Stimulated activated CD4-positive, alpha-beta T cell treated with anti-CD3 and anti-CD28 coated beads, Interleukin-4, amount 100 ng/mL, for 4 hours (primary cell): ENCODE measurements around the gene GLP1R.
A peak's percentile ranks its signal among the peaks of the same experiment; 100 is the strongest.
"Not testable (repeated sequence)": the region's sequence is repeated elsewhere in the genome, so short reads cannot be mapped to it uniquely, and the experiment has no call there.

ENCODE experiments used
- DNase-seq, 2 experiments: peaks; one replicate each; pipeline ENCODE4 v3.0.0-alpha.2; 2020

Gene GLP1R

DNA sequence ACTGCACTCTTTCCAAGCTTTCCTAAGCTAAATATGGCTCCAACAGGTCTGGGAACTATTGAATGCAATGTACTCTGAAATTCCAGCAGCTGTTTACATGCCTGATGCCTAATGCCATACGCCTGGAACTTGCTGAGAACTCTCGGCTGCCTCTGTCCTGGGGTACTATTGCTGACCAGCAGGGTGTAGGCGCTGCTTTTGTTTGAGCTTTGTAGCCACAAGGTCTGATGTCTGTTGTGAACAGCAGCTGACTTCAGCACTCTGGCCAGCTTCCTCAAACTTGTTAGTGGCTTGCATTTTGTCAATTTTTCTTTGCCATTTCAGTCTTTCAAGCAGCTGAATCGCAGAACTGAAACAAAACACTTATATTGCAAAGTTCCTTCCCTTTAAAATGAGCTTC is 39.8 kb downstream of the GLP1R start:
- DNase-seq: no peak

DNA sequence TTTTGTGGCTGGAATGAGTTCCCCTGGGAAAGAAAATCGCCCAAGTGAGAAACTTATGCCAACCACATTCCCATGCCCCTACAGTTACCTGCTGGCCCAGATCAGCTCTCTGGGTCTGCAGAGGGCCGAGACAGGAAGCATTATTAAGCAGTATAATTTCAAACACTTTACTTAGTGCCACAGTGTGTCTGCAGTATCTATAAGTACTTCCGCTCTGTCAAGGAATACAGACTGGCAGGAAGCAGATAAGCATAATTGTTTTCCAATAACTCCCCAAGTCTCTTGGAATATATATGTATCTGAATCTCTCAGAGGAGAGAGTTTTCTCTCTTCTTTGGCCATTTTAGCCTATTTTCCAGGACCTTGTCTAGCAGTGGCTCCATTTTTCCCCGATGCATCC is 41.5 kb downstream of the GLP1R start:
- no peak for DNase-seq

DNA sequence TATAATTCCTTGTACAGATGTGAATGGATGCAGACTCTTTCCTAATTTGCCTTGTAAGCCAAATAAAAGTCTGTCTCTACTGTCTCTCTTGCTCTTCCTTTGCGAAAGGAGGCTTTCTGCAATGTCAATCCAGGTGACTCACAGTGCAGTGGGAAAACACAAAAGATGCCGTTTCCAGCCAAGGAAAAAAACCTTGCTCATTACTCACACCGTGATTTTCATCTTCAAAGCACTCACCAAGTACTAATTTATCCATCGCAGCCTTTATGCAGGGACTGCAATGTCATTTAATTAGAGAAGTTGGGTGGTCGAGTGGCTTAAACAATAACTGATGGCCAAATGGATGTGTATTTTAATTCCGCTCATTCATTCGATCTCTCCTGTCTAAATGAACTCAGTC is 42.6 kb downstream of the GLP1R start:
- no peak for DNase-seq

DNA sequence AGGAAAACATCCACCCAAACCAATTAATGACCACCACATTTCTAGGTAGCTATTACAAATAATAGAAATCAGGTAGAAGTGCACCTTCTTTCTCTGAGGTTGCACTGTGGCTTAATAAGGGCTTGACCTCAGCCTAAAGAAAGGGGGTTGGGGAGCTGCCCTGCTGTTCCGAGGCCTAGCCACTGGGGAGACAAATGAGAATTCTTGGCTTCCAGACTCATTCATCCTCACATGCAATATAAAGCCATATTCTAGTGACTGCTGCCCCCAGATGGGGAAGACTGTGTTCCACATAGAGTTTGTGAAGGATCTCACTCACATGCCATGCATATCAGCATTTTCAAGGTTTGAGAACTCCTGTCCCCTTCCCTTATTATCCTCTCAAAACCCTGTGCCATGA is 43.5 kb downstream of the GLP1R start:
- DNase-seq: no peak

DNA sequence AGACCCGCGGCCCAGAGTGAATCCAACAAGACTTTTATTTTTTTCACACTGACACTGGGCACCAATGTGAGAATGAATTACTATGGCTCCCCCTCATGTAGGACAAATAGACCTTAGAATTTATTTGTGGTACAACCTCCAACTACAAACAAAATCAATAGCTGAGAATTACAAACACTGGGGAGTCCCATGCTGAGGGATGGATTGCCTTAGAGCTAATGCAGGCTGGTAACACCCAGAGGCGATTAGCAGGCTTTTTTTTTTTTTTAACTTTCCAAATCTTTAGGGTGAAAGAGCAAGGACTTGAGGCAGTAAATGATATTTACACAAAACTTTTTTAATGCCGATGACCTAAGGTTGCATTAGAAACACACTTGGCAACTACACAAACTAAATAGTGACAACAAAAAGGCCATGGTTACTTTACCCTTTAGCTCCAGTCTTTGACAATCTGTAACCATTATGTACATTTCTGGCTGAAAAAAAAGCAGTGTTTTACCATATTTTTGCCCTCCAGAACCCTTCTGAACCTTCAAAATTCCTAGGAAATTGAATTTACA is 44.6 kb downstream of the GLP1R start:
- DNase-seq: no peak

DNA sequence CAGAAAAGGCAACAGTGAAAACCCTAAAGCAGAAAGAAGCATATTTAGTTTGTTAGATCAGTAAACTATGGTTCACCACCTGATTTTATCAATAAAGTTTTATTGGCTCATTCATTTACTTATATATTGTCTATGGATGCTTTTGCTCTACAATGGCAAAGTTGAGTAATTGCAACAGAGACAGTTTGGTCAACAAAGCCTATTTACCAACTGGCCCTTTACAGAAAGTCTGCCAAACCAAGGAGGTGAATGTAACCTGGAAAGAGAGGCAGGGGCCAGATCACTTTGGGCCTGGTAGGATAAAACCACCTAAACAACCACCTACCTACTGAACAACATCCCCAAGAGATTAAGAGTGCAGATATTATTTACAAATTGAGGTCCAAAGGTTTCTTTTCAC is 47.0 kb downstream of the GLP1R start:
- DNase-seq: no peak

DNA sequence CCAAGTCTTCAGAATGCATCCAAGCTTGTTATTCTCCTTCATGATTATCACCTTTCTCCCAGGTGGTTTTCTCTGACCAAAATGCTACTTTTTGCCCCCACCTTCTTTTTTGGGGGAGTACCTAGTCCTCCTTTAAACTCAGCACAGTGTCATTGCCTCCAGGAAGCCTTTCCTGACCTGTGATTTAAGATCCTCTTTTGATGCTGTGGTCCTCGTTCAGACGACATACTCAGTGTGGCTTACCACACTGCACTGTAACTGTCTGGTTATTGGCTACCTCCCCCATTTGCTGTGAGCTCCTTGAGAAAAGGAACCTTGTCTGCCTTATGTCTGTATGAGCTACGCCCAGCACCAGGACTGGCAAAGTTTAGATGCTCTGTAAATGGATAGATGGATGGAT is 51.8 kb downstream of the GLP1R start:
- no peak for DNase-seq

DNA sequence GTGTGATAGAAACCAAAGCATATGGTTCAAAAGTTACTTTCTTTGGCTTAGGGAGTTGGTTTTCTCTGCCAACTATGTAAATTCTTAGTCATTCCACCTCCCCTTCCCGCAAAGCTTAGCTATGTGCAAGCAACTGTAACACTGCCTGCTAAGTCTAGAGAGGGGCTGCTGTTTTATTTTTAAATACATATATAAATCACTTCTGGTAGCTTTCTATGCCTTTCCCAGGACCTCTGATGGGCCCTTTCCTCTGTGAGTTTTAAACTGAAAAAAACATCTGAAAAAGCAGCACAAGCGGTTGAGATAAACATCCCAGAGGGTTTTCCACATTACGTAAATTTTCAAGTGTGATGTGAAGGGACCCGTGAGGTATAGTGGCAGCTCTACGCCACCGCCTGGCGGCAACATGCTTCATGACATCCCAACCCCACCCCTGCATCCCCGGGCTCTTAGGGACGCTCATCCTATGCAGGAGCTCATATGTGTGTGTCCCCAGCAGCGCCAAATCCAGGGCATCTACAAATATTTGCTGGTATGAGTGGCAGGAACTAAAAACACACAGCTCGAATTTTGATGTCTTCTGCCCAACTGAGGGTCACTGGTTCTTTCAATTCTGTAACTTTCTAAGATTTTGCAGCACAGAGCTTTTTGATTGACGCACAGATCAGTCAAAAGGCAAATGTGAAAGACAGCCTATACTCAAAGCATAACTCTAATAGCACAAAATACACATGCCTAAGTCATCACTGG is 53.7 kb downstream of the GLP1R start:
- no peak for DNase-seq

DNA sequence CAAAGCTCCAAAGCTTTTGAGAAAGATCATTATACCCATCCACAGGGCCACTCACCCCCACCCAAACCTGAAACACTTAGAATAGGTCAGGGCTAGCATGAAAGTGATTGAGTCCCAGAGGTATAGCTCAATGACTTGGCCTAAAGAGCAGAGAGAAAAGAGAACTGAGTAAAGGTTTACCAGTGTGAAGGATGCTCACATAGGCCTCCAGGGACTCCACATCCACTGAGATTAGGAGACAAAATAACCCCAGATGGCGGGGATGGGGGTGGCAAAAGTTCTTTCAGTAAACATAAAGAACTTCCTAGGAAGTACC is 54.2 kb downstream of the GLP1R start:
- DNase-seq: no peak

DNA sequence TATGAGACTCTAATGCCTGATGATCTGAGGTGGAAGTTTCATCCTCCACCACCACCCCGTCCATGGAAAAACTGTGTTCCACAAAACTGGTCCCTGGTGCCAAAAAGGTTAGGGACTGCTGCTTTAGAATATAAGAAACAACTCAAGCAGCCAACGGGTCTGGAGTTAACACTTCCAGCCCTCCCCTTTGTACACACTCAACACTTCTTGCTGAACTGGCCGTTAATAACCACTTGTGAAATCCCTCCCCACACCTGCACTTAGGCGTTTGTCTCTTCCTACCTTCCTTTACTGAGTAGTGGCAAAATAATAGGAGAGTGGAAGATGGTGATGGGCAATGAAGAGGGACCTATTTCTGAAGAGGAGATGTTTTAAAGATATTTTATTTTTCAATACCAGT is 55.9 kb downstream of the GLP1R start:
- DNase-seq: no peak

DNA sequence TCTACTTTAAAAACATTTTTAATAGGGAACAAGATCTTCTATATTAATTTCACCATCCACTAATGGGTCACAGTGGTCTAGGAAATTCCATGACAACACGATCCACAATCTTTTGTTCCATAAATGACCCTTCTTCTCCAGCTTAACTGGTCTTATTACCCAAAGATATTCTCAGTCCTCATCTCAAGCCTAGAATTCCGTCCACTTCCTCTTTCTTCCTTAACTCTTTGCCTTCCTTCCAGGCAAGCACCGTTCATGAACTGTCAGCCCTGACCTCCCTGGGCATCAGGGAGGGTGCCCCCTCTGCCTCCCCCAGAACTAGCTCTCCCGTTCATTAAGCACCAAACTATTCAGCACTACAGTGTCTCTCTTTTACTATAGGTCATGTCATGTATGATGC is 58.5 kb downstream of the GLP1R start:
- no peak for DNase-seq

DNA sequence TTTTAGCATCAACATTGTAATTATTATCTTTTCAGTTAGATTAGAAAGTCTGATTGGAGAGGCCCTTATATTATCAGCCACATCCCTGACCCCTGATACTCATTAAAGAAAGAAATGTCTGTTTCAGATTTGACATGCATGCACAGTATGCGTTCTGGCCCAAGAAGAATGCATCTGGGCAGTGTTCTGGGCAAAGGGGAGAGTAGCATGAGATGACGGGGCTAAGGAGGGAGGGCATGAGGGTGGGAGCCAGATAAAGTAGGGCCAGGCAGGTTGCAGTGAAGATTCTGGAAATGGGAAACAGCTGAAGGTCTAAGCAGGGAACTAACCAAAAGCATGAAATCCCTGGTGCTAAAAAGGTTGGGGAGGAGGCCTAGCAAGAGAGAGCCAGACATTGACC is 59.1 kb downstream of the GLP1R start:
- no peak for DNase-seq

DNA sequence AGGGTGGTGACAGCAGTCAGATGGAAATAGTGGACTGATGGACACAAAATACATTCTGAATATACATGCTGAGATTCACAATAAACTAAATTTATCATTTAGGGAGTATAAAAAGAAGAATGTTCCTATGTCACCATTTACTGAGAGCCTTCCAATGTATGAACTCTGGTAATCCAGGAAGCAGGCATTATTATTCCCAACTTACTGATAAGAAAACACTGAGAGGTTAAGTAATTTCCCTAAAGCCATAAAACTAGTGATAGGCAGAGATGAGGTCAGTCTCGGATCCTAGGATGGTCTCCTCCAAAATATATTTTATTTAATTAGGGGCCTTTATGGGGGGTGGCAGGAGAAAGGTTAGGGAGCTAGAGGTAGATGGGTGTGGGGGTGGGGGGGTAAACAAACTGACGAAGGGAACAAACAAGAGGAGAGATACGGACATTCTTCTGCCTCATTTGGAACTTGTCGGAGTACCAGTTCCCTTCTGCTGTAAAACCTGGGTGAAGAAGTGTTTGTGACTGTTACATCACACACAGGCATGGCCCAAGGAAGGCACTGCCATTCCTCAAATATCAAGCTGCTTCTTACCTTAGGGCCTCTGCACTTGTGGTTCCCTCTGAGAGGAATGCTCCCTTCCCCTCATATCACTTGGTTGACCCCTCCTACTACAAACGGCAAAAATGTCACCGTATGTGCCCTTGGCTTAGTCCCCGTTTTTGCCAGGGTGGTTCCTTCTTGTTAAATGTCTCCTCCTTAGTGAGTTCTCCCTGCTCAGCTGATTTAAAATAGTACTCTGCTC is 59.7 kb downstream of the GLP1R start:
- DNase-seq: no peak

DNA sequence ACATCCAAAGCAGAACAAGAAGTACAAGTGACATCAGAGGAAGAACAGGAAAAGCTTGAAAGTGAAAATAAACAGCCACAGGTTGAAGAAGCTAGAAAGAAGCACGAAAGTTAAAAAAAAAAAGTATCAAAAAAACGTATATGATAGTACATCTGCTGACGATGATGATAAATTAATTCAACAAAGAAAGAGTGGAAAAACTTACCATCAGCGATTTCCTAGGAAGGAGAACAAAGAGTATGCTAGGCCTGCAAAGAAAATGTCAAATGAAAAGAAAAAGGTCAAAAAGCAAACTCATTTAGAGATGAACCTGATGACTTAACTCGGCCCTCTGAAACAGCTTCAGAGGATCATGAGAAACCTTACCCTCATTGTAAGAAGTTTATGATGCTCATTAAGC is 62.7 kb downstream of the GLP1R start:
- no peak for DNase-seq

DNA sequence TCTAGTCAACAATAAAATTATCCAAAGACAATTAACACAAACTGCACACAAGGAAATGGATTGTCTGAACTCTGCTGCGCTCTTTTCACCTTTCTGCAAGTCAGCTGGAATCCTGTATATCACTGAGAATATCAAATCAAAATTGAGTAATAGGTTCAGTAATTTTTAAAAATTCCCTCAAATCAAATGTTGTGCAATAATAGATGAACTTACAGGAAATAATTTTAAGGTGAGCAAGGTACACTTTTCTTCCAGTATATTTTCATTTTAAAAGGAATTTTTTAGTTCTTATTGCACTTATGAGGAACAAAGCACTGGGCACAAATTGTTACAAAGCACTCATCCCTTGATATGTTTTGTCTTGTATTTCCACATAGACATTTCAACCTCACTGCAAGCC is 65.2 kb downstream of the GLP1R start:
- no peak for DNase-seq

DNA sequence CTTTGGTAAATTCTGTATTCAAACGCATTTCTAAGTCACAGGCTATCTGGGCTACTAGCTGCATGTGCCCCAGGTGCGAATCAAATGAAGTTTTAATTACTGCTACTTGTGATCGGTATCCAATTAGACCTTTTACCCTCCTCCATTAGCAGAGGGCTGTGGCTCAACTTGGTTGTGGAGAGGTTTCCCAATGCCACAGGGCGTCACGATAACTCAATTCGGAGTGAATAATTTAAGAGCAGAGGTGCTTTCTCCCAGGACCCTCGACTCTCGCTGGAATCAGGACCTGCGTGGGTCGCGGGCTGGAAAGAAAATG is 65.8 kb downstream of the GLP1R start:
- no peak for DNase-seq

DNA sequence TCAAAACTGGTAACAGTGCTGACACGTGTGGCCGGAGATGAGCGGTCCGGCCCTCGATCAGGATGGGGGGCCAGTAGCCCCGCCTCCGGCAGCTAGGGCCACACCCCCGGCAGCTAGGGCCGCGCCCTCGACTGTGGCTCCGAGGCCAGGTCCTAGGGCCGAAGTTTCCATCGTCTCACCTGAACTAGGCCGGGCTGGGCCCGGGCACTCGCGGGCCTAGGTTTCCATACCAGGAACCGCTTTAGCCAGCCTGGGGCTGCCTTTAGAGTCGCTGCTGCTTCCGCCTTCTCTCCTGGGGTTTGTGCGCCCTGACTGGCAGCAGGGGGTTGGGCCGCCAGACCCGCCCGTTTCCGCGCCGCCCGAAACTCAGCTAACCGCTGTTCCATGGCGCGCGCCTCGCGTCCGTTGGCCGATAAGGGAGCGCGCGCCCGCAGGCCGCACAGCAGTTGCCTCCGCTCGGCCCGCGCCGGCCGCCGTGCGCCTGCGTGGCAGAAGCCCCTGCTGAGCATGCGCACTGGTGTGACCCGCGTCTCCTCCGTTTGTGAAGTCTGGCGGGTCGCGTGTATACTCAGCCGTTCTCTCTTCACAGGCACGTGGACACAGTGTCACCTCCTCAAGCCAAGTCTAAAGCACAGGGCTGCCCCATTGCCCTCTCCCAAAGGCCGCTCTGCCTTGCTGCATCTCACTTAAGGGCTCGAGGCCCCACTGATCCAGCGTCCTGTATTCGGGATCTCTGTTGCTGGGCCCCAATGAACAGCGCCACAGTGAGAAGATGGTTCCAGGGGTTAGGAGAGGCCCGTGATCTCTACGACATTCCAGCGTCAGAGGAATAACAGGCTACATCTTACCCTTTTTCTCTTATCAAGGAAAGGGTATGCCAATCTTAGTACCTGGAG is 66.4 kb downstream of the GLP1R start, which contains the start of gene SAYSD1:
SAYSD1 (minus strand) TSS at position 483 of the 896 bp plus-strand sequence; CDS start at position 386, 97 bp downstream.
- DNase-seq: peak; percentile 92

DNA sequence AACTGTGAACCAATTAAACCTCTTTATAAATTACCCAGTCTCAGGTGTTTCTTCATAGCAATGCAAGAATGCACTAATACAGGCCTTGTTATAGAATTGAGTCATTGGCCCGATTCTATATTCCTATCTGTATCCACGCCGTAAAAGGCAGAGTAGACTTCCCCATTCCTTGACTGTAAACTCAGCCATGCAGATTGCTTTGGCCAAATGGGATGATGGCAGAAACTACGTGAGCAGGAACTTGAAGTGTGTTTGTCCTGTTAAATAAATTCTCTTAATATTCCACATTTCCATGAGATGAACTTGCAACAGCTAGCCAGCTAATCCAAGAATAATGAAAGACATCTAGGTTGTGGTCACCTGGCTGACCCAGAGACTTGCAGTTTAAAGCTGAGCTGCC is 70.3 kb downstream of the GLP1R start:
- no peak for DNase-seq

DNA sequence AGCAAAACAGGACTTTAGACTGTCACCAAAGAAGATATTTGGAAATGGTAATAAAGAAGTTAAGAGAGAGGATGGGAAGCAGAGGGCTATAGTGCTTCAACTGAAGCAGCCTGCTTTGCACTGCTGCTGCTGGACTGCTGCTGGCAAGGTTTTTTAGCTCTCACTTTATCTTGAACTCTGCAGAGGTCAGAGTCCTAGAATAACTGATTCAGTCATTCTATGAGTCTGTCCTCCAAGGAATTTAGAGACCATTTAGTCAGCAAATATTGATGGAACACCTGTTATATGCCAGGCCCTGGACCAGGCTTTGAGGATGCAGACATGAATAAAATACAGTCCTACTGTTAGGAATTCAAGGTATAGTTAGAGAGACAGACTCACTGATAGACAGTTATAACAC is 75.5 kb downstream of the GLP1R start:
- no peak for DNase-seq

DNA sequence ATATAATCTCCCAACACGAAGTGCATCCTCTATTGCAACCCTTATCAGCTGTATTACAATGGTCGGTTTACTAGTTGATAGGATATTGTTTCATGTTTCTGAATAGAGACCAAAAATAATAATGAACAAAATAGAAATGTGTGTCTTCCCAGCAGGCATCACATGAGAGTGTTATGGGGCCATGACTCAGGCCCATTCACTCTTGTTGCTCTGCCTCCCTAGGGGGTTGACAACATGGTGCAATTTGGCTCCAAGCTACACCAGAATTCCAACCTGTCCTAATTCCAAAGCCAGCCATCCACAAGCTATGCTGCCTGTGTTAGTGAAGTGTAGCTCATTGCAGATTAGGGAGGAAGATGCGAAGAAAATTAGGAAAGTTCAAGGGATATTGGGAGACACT is 79.5 kb downstream of the GLP1R start:
- no peak for DNase-seq

DNA sequence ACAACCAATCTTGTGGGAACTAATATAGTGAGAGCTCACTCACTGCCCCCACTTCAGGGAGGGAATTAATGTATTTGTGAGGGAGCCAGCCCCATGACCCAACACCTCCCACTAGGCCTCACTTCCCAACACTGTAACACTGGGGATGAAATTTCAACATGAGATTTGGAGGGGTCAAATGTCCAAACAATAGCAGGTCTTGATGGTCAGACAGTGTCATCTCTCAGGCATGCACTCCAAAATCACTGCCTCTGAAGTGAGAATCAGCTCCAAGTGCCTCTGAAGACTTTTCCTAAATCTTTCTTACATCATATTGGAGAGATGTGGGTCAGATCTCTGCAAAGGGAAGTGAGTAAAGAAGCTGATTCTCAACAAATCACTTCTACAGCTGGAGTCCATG is 80.3 kb downstream of the GLP1R start:
- no peak for DNase-seq

DNA sequence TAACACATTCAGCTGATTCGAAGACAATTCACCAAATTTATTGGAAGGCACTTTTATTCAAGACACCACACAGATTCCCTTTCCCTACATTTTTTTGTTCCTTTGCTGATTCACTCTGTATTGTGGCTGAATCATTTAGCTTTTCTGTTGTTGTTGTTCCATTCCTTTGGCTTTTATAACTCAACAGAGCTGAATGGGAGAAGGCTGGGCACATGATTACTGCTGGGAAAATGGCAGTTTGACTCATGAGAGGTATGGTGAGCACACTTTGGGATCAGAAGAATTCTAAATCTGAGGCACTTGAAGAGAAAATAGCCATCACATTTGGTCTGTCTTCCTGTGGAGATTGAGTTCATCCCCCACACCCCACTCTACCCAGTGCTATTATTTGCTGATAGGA is 82.1 kb downstream of the GLP1R start:
- no peak for DNase-seq

DNA sequence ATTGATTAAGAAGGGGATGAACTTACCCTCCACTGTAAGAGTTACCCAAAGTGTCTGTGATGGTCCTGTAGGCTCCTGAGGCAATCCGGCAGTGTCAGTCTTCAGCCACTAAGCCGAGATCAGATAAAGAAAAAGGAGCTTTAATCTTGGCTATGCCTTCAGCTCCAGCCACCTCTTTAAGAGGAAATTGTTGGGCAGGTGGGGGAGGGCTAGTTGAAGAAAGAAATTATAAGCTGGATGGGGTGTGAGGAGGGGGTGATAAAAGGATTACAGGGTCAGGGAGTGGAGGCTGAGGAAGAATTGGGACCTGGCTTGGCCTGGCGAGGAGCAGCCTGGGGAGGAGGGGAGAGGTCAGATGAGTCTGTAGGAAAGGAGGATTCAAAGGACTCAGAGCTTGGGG is 86.2 kb downstream of the GLP1R start:
- DNase-seq: not testable (repeated sequence)

DNA sequence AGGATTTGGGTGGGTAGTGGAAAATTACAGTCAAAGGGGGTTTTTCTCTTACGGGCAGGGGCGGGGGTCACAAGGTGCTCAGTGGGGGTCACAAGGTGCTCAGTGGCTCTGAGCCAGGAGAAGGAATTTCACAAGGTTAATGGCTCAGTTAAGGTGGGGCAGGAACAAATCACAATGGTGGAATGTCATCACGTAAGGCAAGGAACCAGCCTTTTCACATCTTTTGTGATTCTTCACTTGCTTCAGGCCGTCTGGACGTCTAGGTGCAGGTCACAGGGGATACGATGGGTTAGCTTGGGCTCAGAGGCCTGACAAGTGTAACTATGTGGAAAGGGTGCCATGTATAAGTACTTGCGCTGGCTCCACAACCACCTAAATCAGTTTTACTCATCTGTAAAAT is 87.6 kb downstream of the GLP1R start:
- DNase-seq: not testable (repeated sequence)
